Activated CD8-positive, alpha-beta T cell treated with anti-CD3 and anti-CD28 coated beads, Interleukin-2, amount 10 ng/mL, durations not matched to agents 7 days and 5 days (primary cell): Measurements from ENCODE around the gene ERMN. TPM values are rescaled to one million over a fixed set of nuclear protein-coding genes. Genes with fewer than 3 reads are reported as not detected.

Experiments
- ATAC-seq: fragments of 150-1000 bp; cut with Tn5 transposase; one replicate; pipeline ENCODE4 v1.10.0; 2021; ENCODE audit warnings: moderate library complexity
- CTCF ChIA-PET: fragments of 350-600 bp; sonication (Branson Sonifier 250); formaldehyde crosslinking; loops from one replicate; lab custom pipeline; 2021; ENCODE audit warnings: antibody characterized with exemption; lab: Charles Lee
- POLR2A ChIA-PET: fragments of 350-600 bp; sonication (Branson Sonifier 250); formaldehyde crosslinking; loops from one replicate; lab custom pipeline; 2021; ENCODE audit warnings: antibody characterized with exemption; lab: Charles Lee
- DNase-seq: peaks from one replicate; pipeline ENCODE4 v3.0.0-alpha.2; 2020
- H3K27ac Mint-ChIP-seq: one replicate; pipeline ENCODE4 v1.8.0; 2021; ENCODE audit warnings: mild to moderate bottlenecking, mixed read lengths
- H3K27me3 Mint-ChIP-seq: one replicate; pipeline ENCODE4 v1.8.0; 2021; ENCODE audit warnings: low read depth, mixed read lengths
- H3K36me3 Mint-ChIP-seq: one replicate; pipeline ENCODE4 v1.8.0; 2021; ENCODE audit warnings: low read depth, mixed read lengths
- H3K4me1 Mint-ChIP-seq: one replicate; pipeline ENCODE4 v1.8.0; 2021; ENCODE audit warnings: low read depth, mixed read lengths
- H3K4me3 Mint-ChIP-seq: one replicate; pipeline ENCODE4 v1.8.0; 2021; ENCODE audit warnings: mild to moderate bottlenecking, mixed read lengths
- H3K9me3 Mint-ChIP-seq: one replicate; pipeline ENCODE4 v1.8.0; 2022; ENCODE audit warnings: mixed read lengths; ENCODE audit not compliant: insufficient read depth
- total RNA-seq, 2 experiments: library from RNA; stranded (reverse); gene quantifications; one replicate each; pipeline ENCODE4 v1.2.3, GENCODE V29; 2021

The ERMN gene
- total RNA-seq, 2 experiments from 2014 or later, result 2.2 to 3.2 TPM

DNA sequence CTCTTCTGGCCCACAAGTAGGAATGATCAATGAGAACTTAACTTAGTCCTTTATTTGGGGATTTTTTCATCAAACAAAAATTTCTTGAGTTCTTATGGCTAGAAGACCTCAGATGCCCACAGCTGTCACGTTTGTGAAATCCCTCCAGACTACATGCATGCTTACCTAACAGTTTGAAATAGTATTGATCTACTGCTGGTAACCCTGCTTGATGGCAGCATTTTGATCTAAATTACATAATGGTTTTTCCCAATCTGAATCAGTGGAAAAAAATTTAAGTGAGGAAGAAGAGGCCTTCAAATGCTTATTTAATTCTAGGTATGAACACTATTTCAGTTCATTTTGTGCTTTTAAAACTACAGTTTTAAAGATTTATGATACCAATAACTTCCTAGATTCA is 13.9 kb downstream of the ERMN start:
- H3K9me3 Mint-ChIP-seq, result no peaks in the 10 kb centered on the region
- H3K36me3 Mint-ChIP-seq, result no peaks in the 10 kb centered on the region
- POLR2A ChIA-PET, result no interaction called here
- DNase-seq, result no peak
- H3K4me3 Mint-ChIP-seq, result no peak overlapping the region
- H3K27me3 Mint-ChIP-seq, result peaks cover 2% of the 10 kb centered on the region
- no peak overlapping the region for H3K27ac Mint-ChIP-seq
- H3K4me1 Mint-ChIP-seq, result peaks cover 9% of the 10 kb centered on the region
- no peak for ATAC-seq
- CTCF ChIA-PET, result interaction anchor here (1.1 to 2.9 kb wide), 4 partner anchors 9 to 317 kb away, joined by 3 to 21 read pairs (median 10); partner anchors contain the start of gene ACVR1C

DNA sequence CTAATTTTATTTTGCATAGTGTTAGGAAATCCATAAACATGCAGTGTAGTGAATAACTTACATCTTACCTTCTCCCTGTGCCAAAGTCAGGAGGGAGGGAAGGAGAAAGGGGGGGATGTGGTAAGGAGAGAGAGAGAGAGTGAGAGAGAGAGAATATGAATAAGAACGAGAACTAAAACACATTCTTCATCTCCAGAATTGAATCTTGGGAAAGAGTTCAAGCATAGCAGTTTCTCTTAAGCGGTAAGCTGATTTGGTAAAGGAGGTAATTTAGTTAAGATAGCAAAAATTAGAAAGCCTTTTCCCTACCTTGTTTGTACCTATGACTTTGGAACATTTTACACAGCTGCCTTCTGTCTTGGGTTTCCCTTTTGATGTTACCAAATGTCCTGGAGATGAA is 15.7 kb downstream of the ERMN start:
- ChIA-PET CTCF (interaction anchor here (1.0 to 2.9 kb wide), 6 partner anchors 7 to 22 kb away, joined by 3 to 21 read pairs (median 6); partner anchors contain the start of gene ERMN), POLR2A (interaction anchor here (0.6 kb wide), 1 partner anchor 167 kb away, joined by 3 read pairs; no protein-coding TSS in a partner anchor)
- Mint-ChIP-seq H3K4me1 (peaks cover 14% of the 10 kb centered on the region), H3K27me3 (peaks cover 2% of the 10 kb centered on the region), H3K4me3 (no peak overlapping the region), H3K9me3 (no peaks in the 10 kb centered on the region), H3K27ac (no peak overlapping the region), H3K36me3 (no peaks in the 10 kb centered on the region)
- ATAC-seq (no peak), DNase-seq (no peak)

DNA sequence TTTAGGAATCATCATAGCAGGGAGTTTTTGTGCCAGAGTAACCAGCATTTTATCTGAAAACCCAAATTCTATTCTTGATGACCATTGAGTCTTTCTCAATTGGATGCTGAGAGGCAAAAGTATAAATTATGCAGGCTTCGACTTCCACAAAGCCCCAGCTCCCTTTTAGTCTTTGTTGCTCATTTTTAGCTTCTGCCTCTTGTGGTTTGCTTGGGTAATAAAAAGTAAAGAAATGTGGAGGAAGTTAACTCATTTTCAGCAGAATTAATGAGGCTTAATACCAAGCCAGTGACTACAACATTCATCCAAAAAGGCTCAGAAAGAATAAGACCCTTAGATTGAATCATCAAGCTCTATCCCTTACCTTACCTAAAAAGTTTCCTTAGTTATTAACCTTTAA is 18.6 kb downstream of the ERMN start:
- POLR2A ChIA-PET, result interaction anchor here (0.6 to 1.2 kb wide), 2 partner anchors 132 to 592 kb away, joined by 3 read pairs; no protein-coding TSS in a partner anchor
- no peak for ATAC-seq

DNA sequence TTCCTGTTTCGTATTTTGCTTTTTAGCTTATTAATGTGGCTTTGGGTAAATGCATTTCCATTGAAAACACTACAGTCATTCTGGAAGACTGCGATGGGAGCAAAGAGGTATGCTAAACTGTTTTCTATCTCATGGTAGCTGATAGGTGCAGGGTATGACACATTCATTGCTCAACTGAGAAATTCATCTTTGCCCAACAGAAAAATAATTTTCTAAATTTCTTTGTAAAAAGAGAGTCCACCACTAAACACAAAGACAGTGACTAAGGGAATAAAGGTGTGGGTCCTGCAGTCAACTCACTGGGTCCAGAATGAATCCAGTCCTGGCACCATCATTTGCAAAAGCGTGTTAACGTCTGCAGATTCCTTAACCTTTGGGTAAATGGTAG is 19.9 kb downstream of the ERMN start:
- no peaks in the 10 kb centered on the region for H3K9me3 Mint-ChIP-seq
- H3K4me3 Mint-ChIP-seq, result no peak overlapping the region
- no peak for ATAC-seq
- H3K27ac Mint-ChIP-seq, result no peak overlapping the region
- DNase-seq, result no peak
- H3K36me3 Mint-ChIP-seq, result no peaks in the 10 kb centered on the region
- ChIA-PET CTCF (interaction anchor here (0.9 to 12.7 kb wide), 15 partner anchors 12 to 719 kb away, joined by 3 to 442 read pairs (median 5); partner anchors contain the start of genes ACVR1C and ERMN), POLR2A (no interaction called here)
- H3K4me1 Mint-ChIP-seq, result peaks cover 23% of the 10 kb centered on the region
- H3K27me3 Mint-ChIP-seq, result peaks cover 8% of the 10 kb centered on the region

More for the DNA sequence above, 18.6 kb downstream of the ERMN start:
- H3K27me3 Mint-ChIP-seq, result peaks cover 6% of the 10 kb centered on the region
- H3K4me3 Mint-ChIP-seq, result no peak overlapping the region
- H3K4me1 Mint-ChIP-seq, result peaks cover 23% of the 10 kb centered on the region
- DNase-seq, result no peak
- no peaks in the 10 kb centered on the region for H3K36me3 Mint-ChIP-seq
- no peak overlapping the region for H3K27ac Mint-ChIP-seq
- no peaks in the 10 kb centered on the region for H3K9me3 Mint-ChIP-seq
- CTCF ChIA-PET, result interaction anchor here (0.8 to 12.7 kb wide), 13 partner anchors 20 to 717 kb away, joined by 3 to 442 read pairs (median 4); partner anchors contain the start of genes ACVR1C and ERMN

DNA sequence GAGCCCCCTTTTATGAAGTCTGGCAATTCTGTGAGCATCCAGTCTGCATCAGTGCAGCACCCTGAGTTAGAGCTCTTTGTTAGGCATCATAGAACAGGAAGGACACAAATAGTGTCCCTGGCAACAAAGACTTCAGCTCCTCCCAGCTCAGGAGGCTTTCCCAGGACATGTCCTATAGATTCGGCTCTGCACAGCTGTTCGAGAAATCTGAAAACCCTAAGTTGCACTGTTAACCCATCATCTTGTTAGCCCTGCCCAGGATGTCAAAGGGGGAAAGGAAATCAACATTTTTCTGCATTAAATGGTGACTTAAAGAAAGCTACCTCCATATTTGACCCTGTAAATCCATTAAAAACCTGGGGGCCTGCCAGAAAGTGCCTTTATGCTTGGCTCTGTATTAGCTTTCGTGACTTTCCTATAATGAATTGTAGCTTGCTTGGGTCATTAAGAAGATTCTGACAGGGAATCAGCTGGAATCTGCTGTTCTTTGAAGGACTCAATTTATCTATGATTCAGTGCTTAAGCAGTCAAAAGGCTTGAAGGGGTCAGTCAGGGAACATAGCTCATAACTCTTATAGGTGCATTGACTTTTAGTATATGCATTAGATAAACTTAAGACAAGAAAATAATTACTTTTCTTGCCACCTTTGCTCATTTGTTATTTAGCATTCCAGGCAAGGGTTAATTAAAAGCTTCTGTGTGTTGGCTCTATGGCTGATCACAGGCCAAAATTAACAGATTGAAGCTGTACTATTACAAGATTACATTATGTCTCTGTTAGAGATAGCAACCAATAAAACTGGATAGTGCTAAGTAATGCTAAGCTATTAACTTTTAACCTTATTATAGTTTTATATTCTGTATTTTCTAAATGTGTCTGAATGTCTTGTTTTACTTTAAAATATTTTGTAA is 20.6 kb downstream of the ERMN start:
- Mint-ChIP-seq H3K27ac (no peak overlapping the region), H3K27me3 (peaks cover 12% of the 10 kb centered on the region), H3K4me1 (peaks cover 23% of the 10 kb centered on the region), H3K9me3 (no peaks in the 10 kb centered on the region), H3K36me3 (no peaks in the 10 kb centered on the region), H3K4me3 (no peak overlapping the region)
- POLR2A ChIA-PET, result interaction anchor here (0.6 to 1.1 kb wide), 2 partner anchors 129 to 138 kb away, joined by 3 read pairs; partner anchors contain the start of gene CYTIP
- ATAC-seq (no peak), DNase-seq (no peak)
- CTCF ChIA-PET, result interaction anchor here (0.7 to 12.7 kb wide), 23 partner anchors 12 to 719 kb away, joined by 3 to 442 read pairs (median 4); partner anchors contain the start of genes ACVR1C, CYTIP and ERMN

DNA sequence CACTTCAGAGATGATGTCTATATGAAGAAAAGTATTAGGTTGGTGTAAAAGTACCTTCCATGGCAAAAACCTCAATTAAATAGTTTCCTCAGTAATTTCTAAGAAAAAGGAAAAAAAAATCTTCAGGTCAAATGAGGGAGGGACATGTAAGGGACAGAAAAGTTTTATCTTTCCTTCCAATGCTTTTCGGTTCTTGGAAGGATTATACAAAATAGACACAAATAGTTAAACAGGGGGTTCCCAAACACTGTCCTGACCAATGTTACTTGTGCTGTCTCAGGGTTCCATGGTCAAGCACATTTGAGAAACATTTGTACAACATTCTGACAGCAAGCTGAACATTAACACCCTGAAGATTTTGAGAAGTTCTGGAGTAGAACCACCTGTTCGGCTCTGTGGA is 22.0 kb downstream of the ERMN start:
- no peak for ATAC-seq
- Mint-ChIP-seq H3K4me3 (no peak overlapping the region), H3K36me3 (no peaks in the 10 kb centered on the region), H3K27me3 (peaks cover 17% of the 10 kb centered on the region), H3K27ac (no peak overlapping the region), H3K4me1 (peaks cover 23% of the 10 kb centered on the region), H3K9me3 (no peaks in the 10 kb centered on the region)
- DNase-seq, result no peak
- ChIA-PET CTCF (interaction anchor here (0.8 to 12.7 kb wide), 32 partner anchors 7 to 721 kb away, joined by 3 to 442 read pairs (median 8); partner anchors contain the start of gene ERMN), POLR2A (interaction anchor here (1.1 kb wide), 1 partner anchor 140 kb away, joined by 3 read pairs; the partner anchor contains the start of gene CYTIP)

DNA sequence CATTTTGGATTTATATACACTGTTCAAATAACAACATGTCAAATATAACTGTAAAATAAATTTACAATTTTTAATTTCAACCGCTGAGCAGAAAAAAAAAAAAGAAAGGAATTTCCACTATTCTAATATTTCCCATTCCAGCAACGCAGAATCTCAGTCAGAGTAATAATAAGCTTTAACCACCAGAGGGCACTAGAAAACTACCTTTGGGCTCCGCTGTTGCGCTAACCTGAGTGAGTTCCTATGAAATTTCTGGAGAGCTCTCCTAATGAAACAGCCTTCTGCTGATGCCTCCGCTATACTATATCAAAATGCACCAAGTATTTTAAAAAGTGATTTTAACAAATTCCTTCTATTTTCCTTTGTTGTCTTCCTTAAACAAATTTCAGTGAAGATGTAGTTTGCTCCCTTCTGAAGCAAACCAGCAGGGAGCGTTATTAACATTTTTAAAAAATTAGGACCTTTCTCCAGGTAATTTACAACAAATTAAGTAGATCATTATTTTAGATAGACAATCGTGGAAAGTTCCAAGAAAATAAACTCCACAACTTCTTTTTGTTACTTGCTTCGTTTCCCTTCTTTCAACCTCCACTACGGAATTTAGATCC is 23.0 kb downstream of the ERMN start:
- ChIA-PET POLR2A (interaction anchor here (0.6 to 0.9 kb wide), 2 partner anchors 12 to 111 kb away, joined by 4 read pairs; no protein-coding TSS in a partner anchor), CTCF (interaction anchor here (0.6 to 12.7 kb wide), 78 partner anchors 8 to 1441 kb away, joined by 3 to 442 read pairs (median 5); partner anchors contain the start of genes ACVR1, CYTIP and ERMN)
- Mint-ChIP-seq H3K27me3 (peaks cover 20% of the 10 kb centered on the region), H3K4me3 (no peak overlapping the region), H3K9me3 (no peaks in the 10 kb centered on the region), H3K27ac (no peak overlapping the region), H3K36me3 (no peaks in the 10 kb centered on the region), H3K4me1 (peaks cover 23% of the 10 kb centered on the region)
- peak; percentile 53 for DNase-seq
- peak; percentile 78 for ATAC-seq

DNA sequence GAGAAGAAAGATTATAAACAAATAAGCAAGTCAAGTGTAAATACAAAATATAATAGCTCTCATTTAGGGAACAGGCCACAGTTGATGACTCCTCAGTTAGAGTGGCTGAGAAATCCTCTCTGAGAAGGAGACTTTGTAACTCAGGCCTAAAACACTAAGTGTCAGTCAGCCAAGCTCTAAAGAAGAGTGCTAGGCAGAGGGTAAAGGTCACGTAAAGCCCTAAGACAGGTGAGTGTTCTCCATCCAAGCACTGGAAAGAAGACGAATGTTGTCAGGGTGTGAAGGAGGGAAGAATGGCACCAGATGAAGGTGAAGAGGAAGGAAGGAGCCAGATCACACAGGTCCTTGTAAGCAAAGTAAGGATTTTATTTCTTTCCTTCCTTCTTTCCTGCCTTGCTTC is 24.3 kb downstream of the ERMN start:
- Mint-ChIP-seq H3K9me3 (no peaks in the 10 kb centered on the region), H3K27me3 (peaks cover 26% of the 10 kb centered on the region), H3K4me1 (peaks cover 10% of the 10 kb centered on the region), H3K4me3 (no peak overlapping the region), H3K36me3 (no peaks in the 10 kb centered on the region), H3K27ac (no peak overlapping the region)
- ATAC-seq (no peak), DNase-seq (no peak)
- ChIA-PET CTCF (interaction anchor here (0.6 to 12.7 kb wide), 36 partner anchors 9 to 734 kb away, joined by 3 to 442 read pairs (median 7); partner anchors contain the start of genes CYTIP and ERMN), POLR2A (no interaction called here)

DNA sequence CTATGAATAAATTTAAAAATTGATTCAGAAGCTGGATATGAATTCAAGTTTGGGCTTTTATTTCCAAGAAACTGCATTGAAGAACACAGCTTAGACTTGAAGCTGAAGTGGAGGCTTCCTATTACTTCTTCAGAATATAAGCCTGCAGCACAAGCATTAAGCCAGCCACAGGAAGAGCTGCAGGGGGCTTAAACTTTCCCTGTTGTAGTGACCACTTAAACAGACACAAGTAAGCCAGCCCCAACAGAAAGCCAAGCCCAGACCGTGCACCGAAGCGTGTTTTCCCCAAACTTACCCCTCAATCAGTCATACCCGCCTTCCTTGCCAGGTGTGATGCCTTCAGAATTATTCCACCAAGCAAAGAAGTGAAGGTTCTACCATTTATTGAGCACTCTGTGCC is 28.7 kb downstream of the ERMN start:
- ATAC-seq, result no peak
- POLR2A ChIA-PET, result no interaction called here
- H3K4me3 Mint-ChIP-seq, result no peak overlapping the region
- peaks cover 23% of the 10 kb centered on the region for H3K27me3 Mint-ChIP-seq
- no peaks in the 10 kb centered on the region for H3K9me3 Mint-ChIP-seq
- no peaks in the 10 kb centered on the region for H3K36me3 Mint-ChIP-seq
- H3K4me1 Mint-ChIP-seq, result peaks cover 8% of the 10 kb centered on the region
- CTCF ChIA-PET, result interaction anchor here (0.8 to 12.7 kb wide), 2 partner anchors 30 to 455 kb away, joined by 3 to 442 read pairs; partner anchors contain the start of gene ERMN
- H3K27ac Mint-ChIP-seq, result no peak overlapping the region
- DNase-seq, result no peak

DNA sequence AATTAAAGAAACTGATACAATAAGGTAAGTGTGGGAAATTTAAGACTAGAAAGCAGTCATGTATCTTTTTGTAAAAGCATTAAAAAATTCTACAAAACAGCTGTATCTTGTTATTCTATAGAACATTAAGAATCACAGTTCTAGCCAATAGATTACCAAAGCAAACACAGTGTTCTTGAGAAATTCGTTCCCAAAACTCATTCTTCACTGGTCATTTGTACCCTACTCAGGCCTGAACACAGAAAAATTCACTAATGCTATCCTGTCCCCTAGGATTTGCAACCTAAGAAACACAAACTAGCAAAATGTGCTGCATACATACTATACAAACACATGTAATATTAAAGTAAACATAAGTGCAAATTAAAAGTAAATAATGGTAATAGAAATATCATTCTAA is 29.1 kb downstream of the ERMN start:
- ChIA-PET CTCF (interaction anchor here (12.7 kb wide), 1 partner anchor 31 kb away, joined by 442 read pairs; the partner anchor contains the start of gene ERMN), POLR2A (no interaction called here)
- no peaks in the 10 kb centered on the region for H3K9me3 Mint-ChIP-seq
- H3K27me3 Mint-ChIP-seq, result peaks cover 21% of the 10 kb centered on the region
- H3K4me3 Mint-ChIP-seq, result no peak overlapping the region
- H3K27ac Mint-ChIP-seq, result no peak overlapping the region
- DNase-seq, result no peak
- H3K4me1 Mint-ChIP-seq, result peaks cover 8% of the 10 kb centered on the region
- no peak for ATAC-seq
- H3K36me3 Mint-ChIP-seq, result no peaks in the 10 kb centered on the region

DNA sequence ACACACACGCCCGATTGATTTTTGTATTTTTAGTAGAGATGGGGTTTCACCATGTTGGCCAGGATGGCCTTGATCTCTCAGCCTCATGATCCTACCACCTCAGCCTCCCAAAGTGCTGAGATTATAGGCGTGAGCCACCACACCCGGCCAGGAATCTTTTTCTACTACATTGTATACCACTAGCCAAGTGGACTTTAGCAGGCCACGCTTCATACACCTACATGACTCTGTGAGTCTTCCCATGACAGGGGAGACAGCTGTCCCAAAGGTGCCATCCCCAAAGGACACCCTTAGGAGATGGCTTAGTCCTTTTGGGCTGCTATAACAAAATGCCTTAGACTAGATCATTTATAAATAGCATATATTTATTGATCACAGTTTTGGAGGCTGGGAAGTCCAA is 32.8 kb downstream of the ERMN start:
- H3K27me3 Mint-ChIP-seq, result peaks cover 10% of the 10 kb centered on the region
- ChIA-PET POLR2A (no interaction called here), CTCF (interaction anchor here (1.7 kb wide), 1 partner anchor 12 kb away, joined by 3 read pairs; no protein-coding TSS in a partner anchor)
- ATAC-seq, result no peak
- no peaks in the 10 kb centered on the region for H3K36me3 Mint-ChIP-seq
- DNase-seq, result no peak
- H3K4me3 Mint-ChIP-seq, result no peak overlapping the region
- H3K9me3 Mint-ChIP-seq, result no peaks in the 10 kb centered on the region
- H3K27ac Mint-ChIP-seq, result no peak overlapping the region
- H3K4me1 Mint-ChIP-seq, result peaks cover 8% of the 10 kb centered on the region
